GM12878 (cell line): Measurements from ENCODE around the gene GNPTG. TPM values are rescaled to one million over a fixed set of nuclear protein-coding genes. Genes with fewer than 3 reads are reported as not detected.

Experiments used
- ATAC-seq: fragments of 200-7000 bp; cut with Tn5 transposase; 3 replicates; pipeline ENCODE4 v1.9.1; 2020; ENCODE audit warnings: mild to moderate bottlenecking, moderate library complexity
- BruUV-seq: library from RNA; stranded (reverse); fragments of 400-500 nt; replicated peaks from 2 replicates; lab custom pipeline; 2021; lab: Mats Ljungman, UMichigan
- CTCF ChIA-PET: fragments of 300-600 bp; sonication (Branson Sonifier 250); formaldehyde crosslinking; extraction: SDS; loops from one replicate; lab custom pipeline; 2021; ENCODE audit warnings: inconsistent platforms; lab: Yijun Ruan, JAX
- POLR2A ChIA-PET: fragments of 350-600 bp; formaldehyde crosslinking; extraction: SDS; loops from one replicate; lab custom pipeline; 2021; ENCODE audit warnings: inconsistent platforms; lab: Charles Lee
- RAD21 ChIA-PET: fragments of 300-600 bp; sonication (Branson Sonifier 250); formaldehyde crosslinking; loops from one replicate; lab custom pipeline; 2023; ENCODE audit warnings: antibody characterized with exemption; ENCODE audit not compliant: unreplicated experiment; lab: Charles Lee
- SMC1A ChIA-PET: fragments of 300-600 bp; sonication (Branson Sonifier 250); formaldehyde crosslinking; loops from one replicate; lab custom pipeline; 2023; ENCODE audit not compliant: unreplicated experiment, uncharacterized antibody; lab: Charles Lee
- DNase-seq: peaks from one replicate; pipeline ENCODE4 v3.0.0-alpha.2; 2011; ENCODE audit warnings: low read depth, low spot score
- FAIRE-seq: peaks from 3 replicates; lab custom pipeline; 2011; peaks lifted over from hg19 to GRCh38; lab: Jason Lieb, UNC
- H2AFZ ChIP-seq: 2 replicates; pipeline ENCODE4 v1.6.0; 2011; ENCODE audit warnings: low read depth, low read length, control low read depth; ENCODE audit not compliant: control insufficient read depth
- H3K27ac ChIP-seq: 2 replicates; pipeline ENCODE4 v1.5.1; 2011; ENCODE audit warnings: control low read depth; ENCODE audit not compliant: control insufficient read depth, insufficient read depth
- H3K27me3 ChIP-seq, 2 experiments: replicated peaks in 1 of 2; 2 replicates each; pipeline versions ENCODE4 v1.6.0 to v1.6.1; 2011; ENCODE audit warnings: low read length in 1 of 2; ENCODE audit not compliant: control insufficient read depth in 2 of 2, insufficient read depth in 2 of 2
- H3K36me3 ChIP-seq, 2 experiments: 2 replicates each; pipeline ENCODE4 v1.5.1; 2011; ENCODE audit warnings: low read length in 1 of 2; ENCODE audit not compliant: control insufficient read depth in 2 of 2, insufficient read depth in 2 of 2
- H3K4me1 ChIP-seq: 2 replicates; pipeline ENCODE4 v1.6.1; 2011; ENCODE audit warnings: mild to moderate bottlenecking, low read length, moderate library complexity, mixed read lengths; ENCODE audit not compliant: control insufficient read depth, insufficient read depth
- H3K4me2 ChIP-seq: 2 replicates; pipeline ENCODE4 v1.6.0; 2011; ENCODE audit warnings: control low read depth; ENCODE audit not compliant: control insufficient read depth, insufficient read depth
- H3K4me3 ChIP-seq: fragments of 200-600 bp; sonication (generic); 2 replicates; pipeline ENCODE4 v1.5.1; 2016
- H3K79me2 ChIP-seq: 2 replicates; pipeline ENCODE4 v1.6.0; 2011; ENCODE audit warnings: low read length; ENCODE audit not compliant: control insufficient read depth, insufficient read depth
- H3K9ac ChIP-seq: 2 replicates; pipeline ENCODE4 v1.8.0; 2011; ENCODE audit warnings: low read length, control low read depth, mixed read lengths; ENCODE audit not compliant: control insufficient read depth, insufficient read depth
- H3K9me3 ChIP-seq: replicated peaks from 3 replicates; pipeline ENCODE4 v1.5.1; 2011; ENCODE audit warnings: mild to moderate bottlenecking, low read length; ENCODE audit not compliant: control insufficient read depth, insufficient read depth
- H4K20me1 ChIP-seq: 2 replicates; pipeline ENCODE4 v1.6.0; 2011; ENCODE audit not compliant: control insufficient read depth, insufficient read depth
- ATF7 ChIP-seq: fragments of 450-650 bp; IDR thresholded peaks from 2 replicates; pipeline ENCODE4 v1.6.1; 2016; ENCODE audit warnings: low read depth, mild to moderate bottlenecking
- BACH1 ChIP-seq: fragments of 450-650 bp; IDR thresholded peaks from 2 replicates; pipeline ENCODE4 v1.6.1; 2017; ENCODE audit warnings: mild to moderate bottlenecking, borderline replicate concordance
- CBFB ChIP-seq: IDR thresholded peaks from 2 replicates; pipeline ENCODE4 v1.6.1; 2016; ENCODE audit warnings: antibody characterized with exemption, low read depth
- CREB1 ChIP-seq: IDR thresholded peaks from 2 replicates; pipeline ENCODE4 v1.6.1; 2012; ENCODE audit warnings: low read depth, mild to moderate bottlenecking, inconsistent platforms
- EGR1 ChIP-seq, 2 experiments: IDR thresholded peaks; 1 replicate in 1 of 2; 2 replicates in 1 of 2; pipeline ENCODE4 v1.6.1; 2011 to 2012; ENCODE audit warnings: low read depth in 2 of 2, low read length in 2 of 2, borderline replicate concordance in 1 of 2, mild to moderate bottlenecking in 1 of 2, moderate library complexity in 1 of 2
- FOS ChIP-seq: IDR thresholded peaks from 3 replicates; pipeline ENCODE4 v1.6.1; 2011; ENCODE audit warnings: borderline replicate concordance; ENCODE audit not compliant: insufficient read length; ENCODE audit errors: extremely low read depth
- HDGF ChIP-seq: fragments of 450-650 bp; IDR thresholded peaks from 2 replicates; pipeline ENCODE4 v1.6.1; 2016; ENCODE audit warnings: antibody characterized with exemption
- IRF3 ChIP-seq: fragments of 450-650 bp; IDR thresholded peaks from 2 replicates; pipeline ENCODE4 v1.6.1; 2014; ENCODE audit warnings: mild to moderate bottlenecking
- JUNB ChIP-seq: IDR thresholded peaks from 2 replicates; pipeline ENCODE4 v1.6.1; 2016; ENCODE audit warnings: antibody characterized with exemption, mild to moderate bottlenecking
- NFYB ChIP-seq: IDR thresholded peaks from 2 replicates; pipeline ENCODE4 v1.6.1; 2011; ENCODE audit warnings: low read depth, mild to moderate bottlenecking, low read length, improper control_type of control experiment, moderate library complexity; ENCODE audit not compliant: insufficient read depth
- PAX5 ChIP-seq: IDR thresholded peaks from 2 replicates; pipeline ENCODE4 v1.6.1; 2011; ENCODE audit warnings: low read depth, low read length, borderline replicate concordance
- PAX8 ChIP-seq: fragments of 450-650 bp; IDR thresholded peaks from 2 replicates; pipeline ENCODE4 v1.6.1; 2017; ENCODE audit warnings: mild to moderate bottlenecking, moderate library complexity
- POLR2A ChIP-seq: IDR thresholded peaks from 2 replicates; pipeline ENCODE4 v1.6.1; 2011; ENCODE audit warnings: low read depth, mild to moderate bottlenecking, low read length
- RELA ChIP-seq: fragments of 450-650 bp; IDR thresholded peaks from 2 replicates; pipeline ENCODE4 v1.8.0; 2014; ENCODE audit warnings: borderline replicate concordance; ENCODE audit not compliant: partially characterized antibody
- SIN3A ChIP-seq: IDR thresholded peaks from 2 replicates; pipeline ENCODE4 v1.6.1; 2012; ENCODE audit warnings: low read depth, low read length, improper control_type of control experiment
- SMC3 ChIP-seq: IDR thresholded peaks from 2 replicates; pipeline ENCODE4 v1.6.1; 2011; ENCODE audit warnings: low read length, improper control_type of control experiment, borderline replicate concordance
- SP1 ChIP-seq: IDR thresholded peaks from one replicate; pipeline ENCODE4 v1.6.1; 2011; ENCODE audit warnings: low read depth, low read length
- SPI1 ChIP-seq: IDR thresholded peaks from 2 replicates; pipeline ENCODE4 v1.6.1; 2011; ENCODE audit warnings: low read depth, mild to moderate bottlenecking, low read length, moderate library complexity, borderline replicate concordance; ENCODE audit not compliant: insufficient read depth
- STAT1 ChIP-seq: fragments of 450-650 bp; conservative IDR thresholded peaks from 2 replicates; pipeline ENCODE4 v1.6.1; 2014; ENCODE audit warnings: antibody characterized with exemption, mild to moderate bottlenecking
- TBL1XR1 ChIP-seq: IDR thresholded peaks from 2 replicates; pipeline ENCODE4 v1.6.1; 2012; ENCODE audit warnings: low read depth, low read length, improper control_type of control experiment
- TCF12 ChIP-seq: IDR thresholded peaks from 2 replicates; pipeline ENCODE4 v1.6.1; 2011; ENCODE audit warnings: low read depth, mild to moderate bottlenecking, low read length
- TCF3 ChIP-seq: IDR thresholded peaks from 2 replicates; pipeline ENCODE4 v1.6.1; 2012; ENCODE audit warnings: low read depth, mild to moderate bottlenecking, low read length, borderline replicate concordance; ENCODE audit not compliant: insufficient read depth
- TCF7 ChIP-seq: IDR thresholded peaks from 2 replicates; pipeline ENCODE4 v1.6.1; 2014; ENCODE audit warnings: antibody characterized with exemption, borderline replicate concordance
- ZNF207 ChIP-seq: fragments of 450-650 bp; IDR thresholded peaks from 2 replicates; pipeline ENCODE4 v1.6.1; 2014; ENCODE audit warnings: antibody characterized with exemption, mild to moderate bottlenecking, borderline replicate concordance
- WGBS: methylation state at CpG from one replicate; pipeline ENCODE4 v1.1.6; 2016; ENCODE audit warnings: low lambda C conversion rate; ENCODE audit not compliant: insufficient replicate concordance, insufficient coverage; ENCODE audit errors: missing lambda C conversion rate; 5-methylcytosine and 5-hydroxymethylcytosine counted together
- in situ Hi-C: fragments of 300-500 bp; cut with MboI; formaldehyde crosslinking; loops from 9 replicates; pipeline ENCODE4 v1.14.3; 2018; ENCODE audit warnings: mixed read lengths
- intact Hi-C: fragments of 100-400 bp; cut with micrococcal nuclease; formaldehyde crosslinking; loops from one replicate; pipeline ENCODE4 v1.14.2; 2022; ENCODE audit not compliant: unreplicated experiment
- polyA plus RNA-seq, 11 experiments: library from polyadenylated mRNA; depleted of rRNA in 4 of 11; unstranded in 6 of 11; stranded (reverse) in 5 of 11; fragments of >200 nt; fragmentation: Nextera tagmentation in 4 of 11; fragmentation: Illumina TruSeq in 1 of 11; extraction: Ambion mirVana in 4 of 11; extraction: Trizol in 1 of 11; gene quantifications; 1 replicate in 1 of 11; 2 replicates in 10 of 11; pipeline versions ENCODE4 v1.2.1 to v1.2.3, GENCODE V29; 2011 to 2016; ENCODE audit warnings: inconsistent platforms in 2 of 11, missing spikeins in 2 of 11, low read depth in 1 of 11
- total RNA-seq, 4 experiments: library from RNA; depleted of rRNA in 3 of 4; stranded (reverse); fragments of >200 nt in 3 of 4; fragmentation: Illumina TruSeq in 1 of 4; extraction: Trizol in 1 of 4; gene quantifications; 2 replicates each; pipeline versions ENCODE4 v1.2.1 to v1.2.3, GENCODE V29; 2013 to 2021

Gene GNPTG
- total and polyA plus RNA-seq, 10 of the 15 experiments (the other 5 are each of a cell fraction or from before 2014, with no cell fraction given) = 0.80 to 32.6 (median 20.9) TPM

GRCh38 chr16:1342526-1343427 lies 9.0 kb upstream of the GNPTG start:
- Histone ChIP-seq H3K4me1 (peaks cover 11% of the 10 kb centered on the region), H4K20me1 (no peaks in the 10 kb centered on the region), H3K4me2 (peak overlapping the region; percentile 78), H3K9ac (no peak overlapping the region), H2AFZ (peak overlapping the region; percentile 84), H3K79me2 (no peaks in the 10 kb centered on the region), H3K4me3 (peak overlapping the region; percentile 53; the same call in 1 of the 2 replicates), H3K9me3 (no peaks in the 10 kb centered on the region), H3K36me3 (no peaks in the 10 kb centered on the region), H3K27ac (no peak overlapping the region), H3K27me3 (no peaks in the 10 kb centered on the region)
- DNase-seq (peak; percentile 91), FAIRE-seq (peak; percentile 96), ATAC-seq (peak; percentile 98)
- intact Hi-C loops (no loop called here), in situ Hi-C loops (no loop called here)
- CTCF ChIA-PET = interaction anchor here (0.6 to 1.5 kb wide), 5 partner anchors 21 to 369 kb away, joined by 3 to 7 read pairs (median 3); no protein-coding TSS in a partner anchor
- SMC1A ChIA-PET = interaction anchor here (0.7 kb wide), 1 partner anchor 38 kb away, joined by 3 read pairs; no protein-coding TSS in a partner anchor
- 2% methylated on average over 41 of the region's 49 CpGs for WGBS
- RAD21 ChIA-PET = interaction anchor here (0.6 to 1.4 kb wide), 4 partner anchors 9 to 302 kb away, joined by 3 to 4 read pairs (median 3); partner anchors contain the start of genes GNPTG and TSR3
- POLR2A ChIA-PET = interaction anchor here (1.0 to 1.5 kb wide), 2 partner anchors 12 to 66 kb away, joined by 3 read pairs; no protein-coding TSS in a partner anchor
- BruUV-seq = no TSS peak
- peak; percentile 91 for TF ChIP-seq TCF12
- peak; percentile 61 for TF ChIP-seq IRF3
- TF ChIP-seq EGR1 (IDR thresholded peaks at IDR 0.05; ENCODE audit: borderline replicate concordance in 1 of 2, low read depth in 2 of 2, low read length in 2 of 2) = peak; percentile 23 to 91
- TF ChIP-seq SIN3A = no peak
- peak; percentile 79 for TF ChIP-seq NFYB
- peak; percentile 92 for TF ChIP-seq PAX5
- peak; percentile 48; the same call in 1 of the 2 replicates for TF ChIP-seq POLR2A
- TF ChIP-seq SP1 = peak; percentile 94
- peak; percentile 39; the same call in 1 of the 2 replicates for TF ChIP-seq SPI1
- no peak for TF ChIP-seq PAX8
- TF ChIP-seq TCF7 = no peak
- no peak for TF ChIP-seq RELA
- no peak for TF ChIP-seq JUNB
- no peak for TF ChIP-seq CBFB
- TF ChIP-seq HDGF = peak; percentile 100
- no peak for TF ChIP-seq BACH1
- TF ChIP-seq STAT1 = no peak
- TF ChIP-seq TCF3 = peak; percentile 90
- peak; percentile 24 for TF ChIP-seq FOS
- no peak for TF ChIP-seq SMC3
- no peak for TF ChIP-seq ZNF207
- TF ChIP-seq ATF7 = 0 out of 2 replicates have a peak, but pooled peaks have one; percentile 30
- no peak for TF ChIP-seq TBL1XR1
- TF ChIP-seq CREB1 = peak; percentile 71; the same call in 1 of the 2 replicates
